ENCODE measurements around the gene CEACAM8. TPM values are rescaled to one million over a fixed set of nuclear protein-coding genes. Genes with fewer than 3 reads are reported as not detected.
"Not testable (repeated sequence)": the region's sequence is repeated elsewhere in the genome, so short reads cannot be mapped to it uniquely, and the experiment has no call there.

Gene CEACAM8
- total RNA-seq, 1 donor from 2014 or later = not detected

GRCh38 chr19:42542791-42543190 is 51.9 kb downstream of the CEACAM8 start:
- Histone ChIP-seq H4K20me1 (ENCODE audit: low read depth) (no peaks in the 10 kb centered on the region), H3K79me2 (ENCODE audit: low read depth) (no peaks in the 10 kb centered on the region), H3K27me3 (no peaks in the 10 kb centered on the region), H3K9me3 (ENCODE audit: low read depth) (no peaks in the 10 kb centered on the region), H3K4me3 (no peak overlapping the region), H2AFZ (replicated peaks) (no peak overlapping the region), H3K27ac (no peak overlapping the region), H3F3A (ENCODE audit: low read depth) (peaks cover 11% of the 10 kb centered on the region), H3K4me1 (peaks cover 21% of the 10 kb centered on the region), H3K36me3 (no peaks in the 10 kb centered on the region), H3K4me2 (no peak overlapping the region), H3K9ac (no peak overlapping the region)
- Mint-ChIP-seq H3K9me3 (peaks cover 3% of the 10 kb centered on the region), H3K4me3 (no peak overlapping the region), H3K27ac (no peak overlapping the region), H3K36me3 (no peaks in the 10 kb centered on the region), H3K27me3 (ENCODE audit: insufficient read depth, low read depth) (peaks cover 2% of the 10 kb centered on the region), H3K4me1 (peaks cover 10% of the 10 kb centered on the region)
- TF ChIP-seq EZH2 (IDR thresholded peaks at IDR 0.05) = no peak
- TF ChIP-seq, protein P1, sequence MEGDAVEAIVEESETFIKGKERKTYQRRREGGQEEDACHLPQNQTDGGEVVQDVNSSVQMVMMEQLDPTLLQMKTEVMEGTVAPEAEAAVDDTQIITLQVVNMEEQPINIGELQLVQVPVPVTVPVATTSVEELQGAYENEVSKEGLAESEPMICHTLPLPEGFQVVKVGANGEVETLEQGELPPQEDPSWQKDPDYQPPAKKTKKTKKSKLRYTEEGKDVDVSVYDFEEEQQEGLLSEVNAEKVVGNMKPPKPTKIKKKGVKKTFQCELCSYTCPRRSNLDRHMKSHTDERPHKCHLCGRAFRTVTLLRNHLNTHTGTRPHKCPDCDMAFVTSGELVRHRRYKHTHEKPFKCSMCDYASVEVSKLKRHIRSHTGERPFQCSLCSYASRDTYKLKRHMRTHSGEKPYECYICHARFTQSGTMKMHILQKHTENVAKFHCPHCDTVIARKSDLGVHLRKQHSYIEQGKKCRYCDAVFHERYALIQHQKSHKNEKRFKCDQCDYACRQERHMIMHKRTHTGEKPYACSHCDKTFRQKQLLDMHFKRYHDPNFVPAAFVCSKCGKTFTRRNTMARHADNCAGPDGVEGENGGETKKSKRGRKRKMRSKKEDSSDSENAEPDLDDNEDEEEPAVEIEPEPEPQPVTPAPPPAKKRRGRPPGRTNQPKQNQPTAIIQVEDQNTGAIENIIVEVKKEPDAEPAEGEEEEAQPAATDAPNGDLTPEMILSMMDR (IDR thresholded peaks at IDR 0.05) = no peak
- DNase-seq (ENCODE audit: low spot score) = no peak

- H3K4me1 ChIP-seq = peaks cover 29% of the 10 kb centered on the region
- H3K4me1 Mint-ChIP-seq = peaks cover 10% of the 10 kb centered on the region
- no peaks in the 10 kb centered on the region for H3K9me3 ChIP-seq (ENCODE audit: low read depth)
- H3F3A ChIP-seq (ENCODE audit: low read depth) = peaks cover 18% of the 10 kb centered on the region
- H3K79me2 ChIP-seq (ENCODE audit: low read depth) = no peaks in the 10 kb centered on the region
- TF ChIP-seq, protein P1 (IDR thresholded peaks at IDR 0.05) = no peak
- TF ChIP-seq EZH2phosphoT487 (IDR thresholded peaks at IDR 0.05) (no peak), EZH2 (IDR thresholded peaks at IDR 0.05) (no peak)
- H3K4me2 ChIP-seq = peak overlapping the region; percentile 59
- H3K4me3 Mint-ChIP-seq = peak overlapping the region; percentile 27
- H3K9me3 Mint-ChIP-seq = no peaks in the 10 kb centered on the region
- no peaks in the 10 kb centered on the region for H3K36me3 Mint-ChIP-seq
- H3K27ac Mint-ChIP-seq = no peak overlapping the region
- no peaks in the 10 kb centered on the region for H3K27me3 Mint-ChIP-seq (ENCODE audit: insufficient read depth, low read depth)
- DNase-seq (ENCODE audit: low spot score) = peak; percentile 58
- H3K36me3 ChIP-seq = no peaks in the 10 kb centered on the region
- no peaks in the 10 kb centered on the region for H4K20me1 ChIP-seq (ENCODE audit: low read depth)
- no peak overlapping the region for H3K9ac ChIP-seq
- H3K27ac ChIP-seq = peak overlapping the region; percentile 58
- peak overlapping the region; percentile 72 for H2AFZ ChIP-seq (replicated peaks)
- no peak overlapping the region for H3K4me3 ChIP-seq
- H3K27me3 ChIP-seq = no peaks in the 10 kb centered on the region
These were observed 54.6 kb downstream of the CEACAM8 start for GRCh38 chr19:42540071-42540553.

- peaks cover 29% of the 10 kb centered on the region for H3K4me1 ChIP-seq
- H3K79me2 ChIP-seq (ENCODE audit: low read depth) = no peaks in the 10 kb centered on the region
- H3K4me3 ChIP-seq = no peak overlapping the region
- DNase-seq (ENCODE audit: low spot score) = no peak
- no peak overlapping the region for H2AFZ ChIP-seq (replicated peaks)
- H3K9ac ChIP-seq = no peak overlapping the region
- no peaks in the 10 kb centered on the region for H3K36me3 Mint-ChIP-seq
- H3K4me3 Mint-ChIP-seq = no peak overlapping the region
- no peaks in the 10 kb centered on the region for H4K20me1 ChIP-seq (ENCODE audit: low read depth)
- no peaks in the 10 kb centered on the region for H3K27me3 Mint-ChIP-seq (ENCODE audit: insufficient read depth, low read depth)
- TF ChIP-seq EZH2phosphoT487 (IDR thresholded peaks at IDR 0.05) = no peak
- TF ChIP-seq, protein P1 (IDR thresholded peaks at IDR 0.05) = no peak
- TF ChIP-seq EZH2 (IDR thresholded peaks at IDR 0.05) = no peak
- no peaks in the 10 kb centered on the region for H3K9me3 ChIP-seq (ENCODE audit: low read depth)
- H3K4me2 ChIP-seq = no peak overlapping the region
- H3F3A ChIP-seq (ENCODE audit: low read depth) = peaks cover 18% of the 10 kb centered on the region
- H3K4me1 Mint-ChIP-seq = peaks cover 10% of the 10 kb centered on the region
- no peaks in the 10 kb centered on the region for H3K27me3 ChIP-seq
- H3K9me3 Mint-ChIP-seq = no peaks in the 10 kb centered on the region
- no peak overlapping the region for H3K27ac ChIP-seq
- no peak overlapping the region for H3K27ac Mint-ChIP-seq
- H3K36me3 ChIP-seq = no peaks in the 10 kb centered on the region
These were observed 55.6 kb downstream of the CEACAM8 start for GRCh38 chr19:42538841-42539709.

GRCh38 chr19:42535276-42535675 is 59.4 kb downstream of the CEACAM8 start:
- not testable (repeated sequence) for H3K9me3 ChIP-seq (ENCODE audit: low read depth); H3K4me3 ChIP-seq; H3K9ac ChIP-seq; DNase-seq (ENCODE audit: low spot score); H3K27ac ChIP-seq; H3K27me3 Mint-ChIP-seq (ENCODE audit: insufficient read depth, low read depth); H3K79me2 ChIP-seq (ENCODE audit: low read depth); H3K27ac Mint-ChIP-seq; H3K36me3 ChIP-seq; H3K36me3 Mint-ChIP-seq; H3K4me1 Mint-ChIP-seq; H3K4me3 Mint-ChIP-seq; H3K4me2 ChIP-seq; H4K20me1 ChIP-seq (ENCODE audit: low read depth); H3K27me3 ChIP-seq; H3K9me3 Mint-ChIP-seq; H2AFZ ChIP-seq (replicated peaks)
- Histone ChIP-seq H3F3A (ENCODE audit: low read depth) (peaks cover 17% of the 10 kb centered on the region), H3K4me1 (peaks cover 23% of the 10 kb centered on the region)
